Left lung (tissue), 10 donors: Measurements from ENCODE around the gene C11orf65. TPM values are rescaled to one million over a fixed set of nuclear protein-coding genes. Genes with fewer than 3 reads are reported as not detected.
"Not testable (repeated sequence)": the region's sequence is repeated elsewhere in the genome, so short reads cannot be mapped to it uniquely, and the experiment has no call there.

ENCODE experiments used
- ATAC-seq: fragments of 200-7000 bp; cut with Tn5 transposase; one replicate; pipeline ENCODE4 v1.9.1; 2020; ENCODE audit warnings: moderate library complexity
- DNase-seq, 4 donors: peaks; one replicate each; pipeline ENCODE4 v3.0.0-alpha.2; 2013 to 2020
- H3K27ac ChIP-seq, 2 donors: fragments of 200-600 bp; sonication (generic) in 1 of 2; one replicate each; pipeline versions ENCODE4 v1.5.0 to v1.8.0; 2020 to 2021
- H3K27me3 ChIP-seq, 2 donors: fragments of 200-600 bp; sonication (generic) in 1 of 2; one replicate each; pipeline versions ENCODE4 v1.5.0 to v1.8.0; 2020 to 2021
- H3K36me3 ChIP-seq, 2 donors: fragments of 200-600 bp; sonication (generic) in 1 of 2; one replicate each; pipeline versions ENCODE4 v1.5.0 to v1.8.0; 2020 to 2021
- H3K4me1 ChIP-seq, 2 donors: fragments of 200-600 bp; one replicate each; pipeline ENCODE4 v1.8.0; 2021
- H3K4me3 ChIP-seq, 2 donors: fragments of 200-600 bp; sonication (generic) in 1 of 2; one replicate each; pipeline versions ENCODE4 v1.5.0 to v1.8.0; 2020 to 2021; ENCODE audit warnings: mild to moderate bottlenecking in 1 of 2
- H3K9me3 ChIP-seq, 2 donors: fragments of 200-600 bp; sonication (generic) in 1 of 2; one replicate each; pipeline versions ENCODE4 v1.5.0 to v1.8.0; 2020 to 2021
- CTCF ChIP-seq, 2 donors: fragments of 200-600 bp; sonication (generic) in 1 of 2; IDR thresholded peaks; one replicate each; pipeline versions ENCODE4 v1.5.0 to v1.8.0; 2021; ENCODE audit warnings: antibody characterized with exemption in 2 of 2
- intact Hi-C, 2 donors: fragments of 100-400 bp; cut with DNase I; formaldehyde crosslinking; loops; one replicate each; pipeline versions ENCODE4 v1.11.2 to v1.14.2; 2022
- polyA plus RNA-seq, 6 donors: library from polyadenylated mRNA; unstranded; fragments of 120-200 nt; gene quantifications; one replicate each; pipeline ENCODE4 v1.2.1, GENCODE V29; 2013; ENCODE audit not compliant: insufficient read length in 6 of 6
- total RNA-seq, 2 donors: library from RNA; stranded (reverse); fragmentation: NEBNext Ultra II Directional; extraction: Animal tissue kit (Norgen Biotek cat#: 25700); gene quantifications; one replicate each; pipeline ENCODE4 v1.2.1, GENCODE V29; 2021
- donor health status: DM: no; HTN: yes; CAD: no.
- donor health status: DM: no; HTN: no; CAD: no.

C11orf65 gene
- total and polyA plus RNA-seq, 8 donors = 0.37 to 2.7 (median 1.6) TPM

DNA sequence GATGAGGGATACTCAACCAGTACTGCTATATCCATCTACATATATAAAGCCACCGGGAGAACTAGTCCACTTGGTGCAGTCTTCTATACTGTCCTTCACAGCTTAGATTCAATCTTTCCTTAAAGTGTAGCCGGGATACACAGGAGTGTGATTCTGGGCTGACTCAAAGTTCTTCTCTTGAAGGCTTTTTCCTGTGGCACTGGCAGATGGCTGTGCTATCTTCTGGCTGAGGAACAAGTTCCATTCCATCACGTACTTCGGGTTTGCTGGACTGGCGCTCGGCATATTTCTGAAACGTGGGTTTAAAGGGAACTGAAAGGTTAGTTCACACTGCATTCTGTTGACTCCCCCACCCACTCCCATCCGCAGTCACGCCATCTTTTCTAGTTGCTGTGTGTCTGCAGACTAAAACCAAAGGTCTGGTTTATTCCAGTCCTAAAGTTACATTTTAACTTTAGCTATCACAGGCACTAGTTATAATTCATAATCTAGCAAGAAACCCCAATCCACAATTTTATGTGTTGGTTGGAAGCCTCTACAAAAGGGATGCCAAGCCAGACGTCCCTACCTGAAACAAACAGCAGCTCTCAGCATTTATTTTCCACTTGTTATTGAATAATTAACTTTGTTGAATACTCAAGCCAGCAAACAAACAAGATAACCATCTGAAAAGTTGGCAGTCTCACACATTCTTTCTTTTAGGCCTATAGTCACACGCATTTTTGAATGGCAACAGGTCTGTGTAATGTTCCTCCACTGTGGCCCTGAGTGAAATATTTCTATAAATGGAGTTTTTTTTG is 7.5 kb upstream of the C11orf65 start:
- no peak for TF ChIP-seq CTCF (IDR thresholded peaks at IDR 0.05)
- H3K36me3 ChIP-seq = peaks cover 0 to 58% of the 10 kb centered on the region in 2 donors
- H3K9me3 ChIP-seq = no peaks in the 10 kb centered on the region
- no peaks in the 10 kb centered on the region for H3K4me1 ChIP-seq
- ATAC-seq (no peak), DNase-seq (no peak)
- no peak overlapping the region for H3K4me3 ChIP-seq
- H3K27me3 ChIP-seq = no peaks in the 10 kb centered on the region
- no peak overlapping the region for H3K27ac ChIP-seq
- intact Hi-C loops = no loop called here

DNA sequence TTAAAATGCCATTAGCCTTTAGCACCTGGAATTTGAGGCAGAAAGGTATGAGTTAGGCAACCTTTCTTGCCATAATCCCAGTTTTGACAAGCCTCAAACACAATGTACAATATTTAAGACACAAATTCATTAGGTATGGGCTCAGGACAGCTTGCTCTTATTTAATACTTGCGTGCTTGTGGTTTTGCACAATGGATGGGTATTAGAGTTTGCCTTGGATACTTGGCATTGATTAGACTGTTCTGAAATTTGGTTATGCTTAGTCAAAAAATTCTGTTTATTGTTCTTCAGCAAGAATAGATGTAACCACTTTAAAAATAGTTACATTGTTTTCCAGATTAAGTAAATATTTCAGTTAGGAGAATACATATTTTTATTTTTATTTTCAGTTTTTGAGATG is 5.4 kb upstream of the C11orf65 start:
- H3K4me1 ChIP-seq = peaks cover 0 to 3% of the 10 kb centered on the region in 2 donors
- intact Hi-C loops = no loop called here
- no peak overlapping the region for H3K27ac ChIP-seq
- no peaks in the 10 kb centered on the region for H3K9me3 ChIP-seq
- DNase-seq (no peak), ATAC-seq (no peak)
- no peak for TF ChIP-seq CTCF (IDR thresholded peaks at IDR 0.05)
- H3K4me3 ChIP-seq = no peak overlapping the region
- no peaks in the 10 kb centered on the region for H3K27me3 ChIP-seq
- H3K36me3 ChIP-seq = peaks cover 0 to 42% of the 10 kb centered on the region in 2 donors

- H3K27me3 ChIP-seq = no peaks in the 10 kb centered on the region
- no peak overlapping the region for H3K4me3 ChIP-seq
- TF ChIP-seq CTCF (IDR thresholded peaks at IDR 0.05) = no peak
- H3K27ac ChIP-seq = peak overlapping the region in 1 of 2 donors; percentile 97
- no peak for ATAC-seq
- no peaks in the 10 kb centered on the region for H3K9me3 ChIP-seq
- H3K4me1 ChIP-seq = peaks cover 4 to 11% of the 10 kb centered on the region in 2 donors
- intact Hi-C loops = no loop called here
- peaks cover 0 to 3% of the 10 kb centered on the region in 2 donors for H3K36me3 ChIP-seq
- DNase-seq = no peak
Observed at GRCh38 chr11:108468478-108468864, 1.1 kb upstream of the C11orf65 start.

DNA sequence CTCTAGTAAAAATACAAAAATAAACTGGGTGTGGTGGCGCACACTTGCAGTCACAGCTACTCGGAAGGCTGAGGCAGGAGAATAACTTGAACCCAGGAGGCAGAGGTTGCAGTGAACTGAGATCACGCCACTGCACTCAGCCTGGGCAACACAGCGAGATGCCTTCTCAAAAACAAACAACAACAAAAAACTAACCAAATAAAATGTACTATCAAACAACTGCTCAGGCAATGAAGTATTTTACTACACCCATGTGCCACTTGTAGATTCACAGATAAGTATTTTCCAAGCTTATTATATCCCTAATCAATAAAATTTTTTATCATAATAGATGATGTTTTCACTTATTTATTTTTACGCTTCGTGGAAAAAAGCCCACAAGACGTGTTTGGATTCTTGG is 924 bp downstream of the C11orf65 start:
- Histone ChIP-seq H3K4me1 (peaks cover 4 to 11% of the 10 kb centered on the region in 2 donors), H3K9me3 (no peaks in the 10 kb centered on the region), H3K4me3 (peak overlapping the region; percentile 40 to 61), H3K27me3 (no peaks in the 10 kb centered on the region), H3K36me3 (no peaks in the 10 kb centered on the region), H3K27ac (peak overlapping the region; percentile 95 to 97)
- DNase-seq = peak in 1 of 4 donors; percentile 7
- no peak for TF ChIP-seq CTCF (IDR thresholded peaks at IDR 0.05)
- intact Hi-C loops = no loop called here
- no peak for ATAC-seq

- no peak overlapping the region for H3K4me3 ChIP-seq
- no peak for DNase-seq
- TF ChIP-seq CTCF (IDR thresholded peaks at IDR 0.05) = no peak
Observed at GRCh38 chr11:108453207-108453835, 14.0 kb downstream of the C11orf65 start.

GRCh38 chr11:108441445-108441844 is 25.9 kb downstream of the C11orf65 start:
- H3K4me1 ChIP-seq, H3K27ac ChIP-seq, H3K4me3 ChIP-seq, H3K27me3 ChIP-seq, intact Hi-C loops, H3K36me3 ChIP-seq, DNase-seq, ATAC-seq: not testable (repeated sequence)
- H3K9me3 ChIP-seq = peaks cover 0 to 33% of the 10 kb centered on the region in 2 donors

More at GRCh38 chr11:108453207-108453835, 14.0 kb downstream of the C11orf65 start:
- no peaks in the 10 kb centered on the region for H3K4me1 ChIP-seq
- peaks cover 4 to 28% of the 10 kb centered on the region in 2 donors for H3K9me3 ChIP-seq
- H3K27me3 ChIP-seq = no peaks in the 10 kb centered on the region
- intact Hi-C loops = no loop called here
- ATAC-seq = no peak
- H3K36me3 ChIP-seq = no peaks in the 10 kb centered on the region
- H3K27ac ChIP-seq = no peak overlapping the region
